HT1080 (cell line): ENCODE measurements around the gene KCNC1. TPM values are rescaled to one million over a fixed set of nuclear protein-coding genes. Genes with fewer than 3 reads are reported as not detected.
A peak's percentile ranks its signal among the peaks of the same experiment; 100 is the strongest.

ENCODE experiments used
- DNase-seq: peaks from one replicate; pipeline ENCODE4 v3.0.0-alpha.2; 2015; ENCODE audit warnings: low read depth
- total RNA-seq: library from RNA; depleted of rRNA; stranded (reverse); fragments of >200 nt; shearing (Covaris generic); gene quantifications from 2 replicates; pipeline ENCODE4 v1.2.3, GENCODE V29; 2014; rRNA removed

Gene KCNC1
- total RNA-seq, 1 experiment from 2014 or later = 0.10 TPM

DNA sequence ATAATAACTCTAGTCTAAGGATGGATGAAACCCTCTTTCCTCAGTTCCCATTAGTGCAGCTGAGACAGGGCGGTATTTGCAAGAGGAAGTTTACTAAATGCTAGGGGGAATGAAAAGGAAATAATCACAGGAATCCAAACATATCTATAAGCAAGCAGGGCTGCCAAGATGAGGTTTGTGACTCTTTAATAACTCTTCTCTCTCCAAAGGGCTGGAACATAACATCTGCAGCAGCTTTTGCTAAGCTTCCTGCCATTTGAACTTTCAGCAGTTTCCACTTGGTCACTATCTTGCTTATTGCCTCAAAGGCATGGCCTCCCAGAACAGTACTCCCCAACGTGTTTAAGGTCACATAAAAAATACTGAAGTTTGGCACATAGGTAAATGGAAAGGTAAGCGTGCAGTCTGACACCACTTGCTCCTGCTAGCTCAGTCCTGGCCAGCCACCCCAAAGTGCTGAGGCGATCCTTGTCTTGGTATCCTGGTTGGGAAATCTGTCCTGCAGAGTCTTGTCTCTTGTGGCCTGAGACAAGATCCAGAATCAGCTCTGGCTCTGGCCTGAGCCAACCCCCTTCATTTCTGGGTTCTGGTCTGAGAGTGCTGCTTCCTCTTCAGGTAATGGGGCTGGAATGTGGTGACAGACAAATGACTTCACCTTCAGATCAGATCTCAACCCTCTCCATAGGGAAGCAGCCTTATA lies 81.8 kb downstream of the KCNC1 start:
- no peak for DNase-seq

DNA sequence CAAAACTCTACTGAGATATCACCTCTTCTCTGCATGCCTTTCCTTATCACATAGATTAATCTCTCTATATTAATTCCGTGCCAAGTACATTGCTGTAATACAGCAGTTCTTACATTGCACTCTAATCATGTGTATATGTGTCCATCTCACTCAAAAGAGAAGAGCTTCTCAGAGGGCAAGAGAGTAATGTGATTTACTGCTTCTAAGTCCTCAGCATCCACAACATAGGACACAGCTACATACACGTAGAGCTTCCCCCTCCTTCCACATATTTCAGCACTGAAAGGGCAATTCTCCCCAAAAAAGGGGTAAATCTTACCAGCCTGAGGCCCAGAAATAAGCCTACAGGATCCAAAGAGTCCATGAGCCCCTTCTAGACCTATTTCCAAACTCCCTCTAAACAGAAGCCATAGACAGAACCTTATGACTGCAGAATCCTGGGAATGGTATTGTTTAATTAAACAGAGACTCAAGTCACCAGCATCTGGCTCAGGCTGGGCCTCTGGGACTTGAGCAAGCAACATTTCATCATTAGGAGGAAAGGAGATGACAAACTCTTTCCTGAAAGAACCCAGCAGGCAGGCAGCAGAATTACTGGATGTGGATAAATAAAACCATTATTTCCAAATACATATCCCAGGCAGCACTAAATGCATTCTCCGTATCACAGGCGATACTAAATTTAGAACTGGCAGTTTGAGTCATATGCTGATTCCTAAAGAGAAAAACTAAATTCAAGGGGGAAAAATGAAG lies 87.2 kb downstream of the KCNC1 start:
- DNase-seq = peak; percentile 13

DNA sequence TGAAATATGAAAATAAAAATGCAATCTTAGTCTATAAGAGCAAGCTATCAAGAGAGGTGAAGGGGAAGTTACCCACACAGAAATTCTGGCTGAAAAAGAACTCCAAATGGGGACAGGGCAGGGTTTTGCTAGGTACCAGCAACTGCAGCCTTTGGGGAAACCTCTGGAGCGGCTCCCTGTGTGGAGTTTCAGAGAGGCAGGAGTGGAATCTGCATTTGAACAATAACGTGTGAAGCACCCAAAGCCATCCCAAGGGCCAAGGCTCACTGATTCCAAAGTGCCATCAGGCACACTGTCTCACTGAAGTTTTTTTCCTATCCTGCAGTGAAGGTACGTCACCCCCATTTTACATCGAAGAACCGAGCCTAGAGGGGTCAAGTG lies 87.8 kb downstream of the KCNC1 start:
- no peak for DNase-seq

DNA sequence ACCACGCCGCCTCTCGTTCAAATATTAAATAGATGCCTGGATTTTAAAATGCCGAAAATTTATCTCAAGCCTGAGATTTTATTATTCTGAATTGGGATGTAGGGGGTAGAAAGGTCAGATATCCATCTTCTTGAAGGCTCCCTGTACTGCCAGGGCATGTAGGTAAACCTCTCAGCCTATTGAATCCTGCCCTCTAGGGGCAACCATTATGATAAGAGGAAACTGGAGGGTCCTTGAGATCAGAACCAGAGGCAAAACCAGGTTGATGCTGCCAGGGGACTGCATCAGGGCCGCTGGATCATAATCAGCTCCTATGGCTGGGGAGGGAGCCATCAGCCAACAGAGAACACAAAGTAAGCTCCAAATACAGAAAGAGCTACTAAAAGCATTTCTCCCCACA lies 92.4 kb downstream of the KCNC1 start:
- no peak for DNase-seq

DNA sequence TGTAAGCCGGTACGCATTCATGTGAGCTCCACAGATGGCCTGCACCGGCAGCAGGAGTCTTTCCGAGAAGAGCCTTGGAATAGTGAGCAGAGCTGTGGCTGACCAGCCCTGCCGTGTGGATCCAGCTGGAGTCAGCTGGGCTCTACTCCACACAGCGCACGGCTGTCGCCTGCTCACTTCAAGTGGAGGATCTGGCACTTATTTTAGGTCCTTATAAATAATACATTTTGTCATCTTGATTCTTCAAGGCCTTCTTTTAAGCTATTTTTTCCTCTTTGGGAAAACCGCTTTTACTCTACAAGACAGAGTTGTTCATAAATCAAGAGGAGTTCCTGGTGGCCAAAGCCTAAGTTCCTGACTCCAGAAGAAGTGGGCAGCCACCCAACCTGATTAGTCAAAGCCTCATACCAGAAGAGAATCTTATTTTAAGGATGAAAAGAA lies 93.8 kb downstream of the KCNC1 start:
- DNase-seq = no peak

DNA sequence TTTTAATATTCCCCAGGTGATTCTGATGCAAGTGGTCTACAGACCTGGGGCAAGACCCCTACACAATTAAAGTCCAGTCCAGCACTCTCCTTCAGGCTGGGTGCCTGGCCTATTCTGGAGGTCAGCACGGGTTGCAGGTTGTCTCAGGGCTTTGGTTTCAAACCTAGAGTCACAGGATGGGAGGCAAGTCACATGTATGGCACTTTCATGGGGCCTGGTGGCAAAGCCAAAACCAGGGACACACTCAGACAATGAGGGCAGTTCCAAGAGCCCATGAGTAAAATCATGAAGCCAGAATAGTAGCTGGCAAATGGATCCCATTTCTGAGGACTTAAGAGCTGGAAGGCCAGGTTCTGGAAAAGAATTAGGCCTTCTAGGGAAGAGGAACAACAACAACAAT lies 96.6 kb downstream of the KCNC1 start:
- DNase-seq = no peak

DNA sequence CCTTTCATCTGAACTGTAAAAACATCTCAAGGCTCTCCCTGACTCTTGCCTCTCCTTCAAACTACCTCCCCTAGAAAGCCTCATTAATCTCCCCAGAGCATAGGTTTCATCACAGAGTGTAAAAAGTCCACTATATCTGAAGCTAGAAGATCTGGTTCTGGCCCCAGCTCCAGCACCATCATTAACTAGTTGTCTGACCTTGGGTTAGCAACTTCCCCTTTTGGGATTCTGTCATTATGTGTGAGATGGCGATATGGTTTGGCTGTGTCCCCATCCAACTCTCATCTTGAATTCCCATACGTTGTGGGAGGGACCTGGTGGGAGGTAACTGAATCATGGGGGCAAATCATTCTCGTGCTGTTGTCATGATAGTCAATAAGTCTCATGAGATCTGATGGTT lies 97.3 kb downstream of the KCNC1 start:
- no peak for DNase-seq

Other genes with a start within 250 kb of the KCNC1 start
- not detected in 2 replicates for gene USH1C, start 190.4 kb upstream of the KCNC1 start, total RNA-seq
- gene OTOG, start 187.5 kb upstream of the KCNC1 start, total RNA-seq = not detected in 2 replicates
- gene MYOD1, start 15.2 kb upstream of the KCNC1 start, total RNA-seq = not detected in 2 replicates